Muscle layer of duodenum (tissue), 2 donors: ENCODE results near the gene FOXL1.

Experiments used
- H3K27ac ChIP-seq: one replicate; pipeline ENCODE4 v1.7.0; 2013; ENCODE audit warnings: mild to moderate bottlenecking, low read length
- H3K27me3 ChIP-seq: one replicate; pipeline ENCODE4 v1.7.0; 2013; ENCODE audit warnings: low read depth, mild to moderate bottlenecking, control low read depth, low read length
- H3K36me3 ChIP-seq, 2 donors: one replicate each; pipeline ENCODE4 v1.7.0; 2013; ENCODE audit warnings: low read length in 2 of 2, control low read depth in 1 of 2, mild to moderate bottlenecking in 1 of 2; ENCODE audit not compliant: insufficient read depth in 2 of 2, control insufficient read depth in 1 of 2
- H3K4me1 ChIP-seq, 2 donors: one replicate each; pipeline ENCODE4 v1.7.0; 2013; ENCODE audit warnings: low read length in 2 of 2, mild to moderate bottlenecking in 2 of 2, control low read depth in 1 of 2, moderate library complexity in 1 of 2; ENCODE audit not compliant: insufficient read depth in 2 of 2, control insufficient read depth in 1 of 2
- H3K4me3 ChIP-seq, 2 donors: one replicate each; pipeline ENCODE4 v1.7.0; 2013; ENCODE audit warnings: low read length in 2 of 2, low read depth in 1 of 2, mild to moderate bottlenecking in 1 of 2
- H3K9me3 ChIP-seq, 2 donors: one replicate each; pipeline ENCODE4 v1.7.0; 2013; ENCODE audit warnings: low read length in 2 of 2, control low read depth in 1 of 2, mild to moderate bottlenecking in 1 of 2; ENCODE audit not compliant: control insufficient read depth in 1 of 2
- donor health status: healthy.

Gene FOXL1

DNA sequence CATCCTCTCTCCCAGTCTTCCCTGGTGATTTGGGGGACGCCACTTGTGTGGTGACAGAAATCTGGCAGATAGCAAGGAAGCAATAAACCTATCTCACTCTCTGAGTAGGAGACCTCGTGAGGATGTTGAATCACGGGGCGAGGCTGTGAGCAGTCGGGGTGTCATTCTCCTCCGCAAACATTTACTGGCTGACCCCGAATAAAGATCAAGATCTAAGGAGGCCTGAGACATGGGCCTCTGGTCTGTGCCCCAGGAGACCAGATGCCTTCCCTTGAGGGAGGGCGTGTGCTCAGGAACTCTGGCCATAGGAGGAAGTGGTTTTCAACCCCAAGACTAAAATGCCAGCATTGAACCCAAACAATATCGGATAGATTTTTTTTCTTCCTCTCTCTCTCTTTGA is 53.1 kb downstream of the FOXL1 start:
- H3K36me3 ChIP-seq = no peaks in the 10 kb centered on the region

More for the DNA sequence above, 53.1 kb downstream of the FOXL1 start:
- H3K4me1 ChIP-seq = no peaks in the 10 kb centered on the region
- H3K9me3 ChIP-seq = no peaks in the 10 kb centered on the region
- no peak overlapping the region for H3K4me3 ChIP-seq
- H3K27me3 ChIP-seq = no peaks in the 10 kb centered on the region
- H3K27ac ChIP-seq = no peak overlapping the region
